Measurements from ENCODE around the gene LIPH. TPM values are rescaled to one million over a fixed set of nuclear protein-coding genes. Genes with fewer than 3 reads are reported as not detected.

LIPH gene
- total and polyA plus RNA-seq, 10 of the 15 experiments (the other 5 are each of a cell fraction or from before 2014, with no cell fraction given), result 2.2 to 11.1 (median 5.4) TPM

- no peak for TF ChIP-seq MTA3 (IDR thresholded peaks at IDR 0.05; ENCODE audit: borderline replicate concordance, low read length)
- no peak for TF ChIP-seq NKRF (conservative IDR thresholded peaks at IDR 0.05)
- no peak for TF ChIP-seq ZNF384 (IDR thresholded peaks at IDR 0.05; ENCODE audit: borderline replicate concordance, low read depth, low read length)
- TF ChIP-seq SIX5 (IDR thresholded peaks at IDR 0.05; ENCODE audit: low read depth, low read length, severe bottlenecking), result no peak
- no peak for TF ChIP-seq E2F8 (IDR thresholded peaks at IDR 0.05; ENCODE audit: low read depth, partially characterized antibody)
- TF ChIP-seq ZBED1 (IDR thresholded peaks at IDR 0.05; ENCODE audit: borderline replicate concordance), result no peak
- TF ChIP-seq RELA (IDR thresholded peaks at IDR 0.05; ENCODE audit: borderline replicate concordance, partially characterized antibody), result no peak
Measured at GRCh38 chr3:185484296-185484695, 68.1 kb downstream of the LIPH start (continued).

Data from GM12878 (cell line).